Putamen (tissue), 1 donor: ENCODE measurements around the gene DAB2IP.

Source experiments
- DNase-seq: peaks from one replicate; pipeline ENCODE4 v3.0.0-alpha.2; 2016; ENCODE audit warnings: low spot score

DAB2IP gene

DNA sequence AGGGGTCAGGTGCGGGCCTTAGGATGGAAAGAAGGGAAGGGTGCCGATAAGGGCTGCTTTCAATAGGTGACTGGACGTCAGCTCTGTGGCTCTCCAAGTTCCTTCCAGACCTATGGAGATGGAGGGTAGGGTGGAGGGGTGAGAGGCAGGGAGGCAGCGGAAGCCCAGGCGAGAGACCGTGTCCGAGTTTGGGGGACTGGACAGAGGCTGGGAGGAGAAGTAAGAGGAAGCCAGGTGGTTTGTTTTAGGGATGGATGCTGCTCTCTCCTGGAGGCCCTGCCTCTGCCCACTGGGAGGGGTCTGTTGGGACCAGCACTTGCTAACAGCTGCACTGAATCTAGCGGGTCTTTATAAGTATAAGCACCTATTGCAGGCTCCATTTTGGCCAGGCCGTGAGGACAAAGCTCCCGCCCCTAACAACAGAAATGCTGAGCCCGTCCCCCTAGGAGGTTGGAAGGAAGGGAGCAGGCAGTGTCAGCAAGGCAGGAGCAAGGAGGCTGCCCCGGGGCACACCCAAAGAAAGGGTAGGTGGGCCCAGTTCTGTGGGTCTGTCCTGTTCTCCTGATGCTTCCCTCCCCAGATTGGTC is 167.5 kb downstream of the DAB2IP start:
- DNase-seq: no peak

GRCh38 chr9:121819428-121820231 is 168.2 kb downstream of the DAB2IP start:
- no peak for DNase-seq

DNA sequence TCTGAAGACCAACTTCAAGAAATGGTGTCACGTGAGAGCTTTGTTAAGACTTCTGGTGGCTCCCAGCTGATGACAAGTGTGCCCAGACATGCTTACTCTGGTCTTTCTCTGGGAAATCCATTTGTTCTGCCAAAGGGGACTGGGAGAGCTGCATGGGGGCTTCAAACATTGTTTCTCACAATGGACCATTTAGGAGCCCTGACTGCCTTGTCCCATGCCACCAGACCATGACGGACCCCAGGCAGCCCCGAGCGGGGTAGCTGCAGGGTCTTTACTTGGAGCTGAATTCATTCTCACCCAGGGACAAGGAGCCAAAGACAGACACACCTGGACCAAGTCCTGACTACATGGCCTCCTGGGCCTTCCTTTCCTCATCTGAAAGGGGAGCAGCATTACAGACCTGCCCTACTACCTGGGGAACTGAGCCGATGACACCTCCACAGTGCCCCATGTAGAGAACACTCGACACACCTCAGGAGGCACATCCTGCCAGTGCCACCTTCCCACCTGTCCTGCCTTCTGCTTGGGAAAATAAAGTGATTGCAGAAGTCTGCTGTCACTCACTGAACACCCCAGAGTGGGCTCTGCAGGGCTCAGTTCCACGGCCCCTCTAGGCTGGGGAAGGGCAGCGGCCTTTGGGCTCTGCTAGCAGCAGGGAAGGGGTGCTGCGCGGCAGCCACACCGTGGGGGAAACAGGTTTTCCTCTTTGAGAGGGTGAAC is 169.0 kb downstream of the DAB2IP start:
- no peak for DNase-seq

GRCh38 chr9:121821326-121821725 is 169.9 kb downstream of the DAB2IP start:
- DNase-seq: no peak

DNA sequence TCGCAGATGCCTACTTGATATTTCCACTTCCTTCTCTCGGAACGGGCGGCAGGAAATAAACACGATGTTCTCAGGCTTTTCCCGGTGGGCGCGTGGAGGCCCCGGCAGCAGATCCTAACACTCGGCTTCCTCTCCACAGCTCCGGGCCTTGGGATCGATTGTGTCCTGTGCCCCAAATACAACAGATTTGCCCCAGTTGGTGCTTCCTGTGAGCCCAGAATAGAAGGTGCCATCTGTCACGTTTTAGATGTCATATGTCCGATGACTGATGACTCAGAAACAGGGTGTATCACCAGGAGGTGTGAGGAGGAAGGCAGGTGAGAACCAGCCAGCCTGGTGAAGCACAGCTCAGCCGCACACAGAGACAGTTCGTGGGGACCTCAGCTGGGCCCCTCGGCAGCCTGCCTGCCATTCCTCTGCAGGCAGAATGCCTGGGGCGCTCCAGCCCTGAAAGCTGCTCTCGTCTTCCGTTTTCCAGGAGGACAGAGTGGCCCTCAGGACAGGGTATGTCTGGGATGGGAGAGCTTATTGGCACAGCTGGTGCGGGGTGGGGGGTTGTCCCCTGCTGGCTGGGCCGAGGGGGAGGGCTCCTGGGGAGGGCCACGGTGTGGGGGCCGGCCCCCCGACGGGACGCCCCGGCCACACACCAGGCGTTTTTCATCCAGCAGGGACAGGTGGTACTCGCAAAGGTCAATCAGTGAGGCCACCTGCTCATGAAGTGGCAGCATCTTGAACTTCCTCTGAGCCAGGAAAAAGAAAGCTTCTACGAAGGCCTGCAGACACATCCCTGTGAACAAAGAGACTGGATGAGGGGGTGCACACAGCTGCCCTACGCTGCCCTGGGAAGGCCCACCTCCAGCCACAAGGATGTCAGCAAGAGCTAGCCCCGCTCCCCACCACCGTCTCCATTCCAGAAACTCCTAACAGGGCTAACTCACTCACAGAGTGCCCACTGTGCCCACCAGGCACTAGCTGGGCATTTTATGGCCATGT is 171.0 kb downstream of the DAB2IP start:
- DNase-seq: no peak

DNA sequence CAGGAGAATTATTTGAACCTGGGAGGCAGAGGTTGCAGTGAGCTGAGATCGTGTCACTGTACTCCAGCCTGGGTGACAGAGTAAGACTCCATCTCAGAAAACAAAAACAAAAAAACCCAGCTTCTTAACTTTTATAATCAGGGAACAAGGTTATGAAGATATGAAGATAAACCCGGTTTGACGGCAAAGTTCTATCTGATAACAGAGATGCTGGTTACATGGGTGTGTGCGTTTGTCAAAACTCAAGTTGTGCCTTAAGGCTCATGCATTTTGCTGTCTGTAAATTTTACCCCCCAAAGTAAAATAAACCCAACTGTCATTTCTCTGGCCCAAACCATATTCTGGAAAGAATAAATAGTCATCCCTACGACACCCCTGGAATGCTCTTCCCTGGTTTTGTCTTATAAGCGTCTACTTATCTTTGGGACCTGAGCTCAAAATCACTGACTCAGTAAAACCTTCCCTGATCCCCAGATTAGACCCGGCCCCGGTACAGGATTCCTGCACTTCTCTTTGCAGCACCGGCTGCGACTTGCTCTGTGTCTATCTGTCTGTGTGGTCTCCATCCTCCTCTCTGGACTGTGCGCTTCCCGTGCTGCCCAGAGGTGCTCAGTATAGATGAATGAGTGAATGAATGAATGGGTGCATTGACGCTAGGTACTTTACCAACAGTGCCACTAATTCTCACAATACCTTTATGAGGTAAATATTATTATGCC is 172.2 kb downstream of the DAB2IP start:
- DNase-seq: no peak

GRCh38 chr9:121824651-121825030 is 173.2 kb downstream of the DAB2IP start:
- DNase-seq: no peak

GRCh38 chr9:121825031-121825691 is 173.7 kb downstream of the DAB2IP start:
- no peak for DNase-seq

- no peak for DNase-seq
These were observed 175.3 kb downstream of the DAB2IP start for GRCh38 chr9:121826711-121827110.

GRCh38 chr9:121827251-121827967 is 176.0 kb downstream of the DAB2IP start:
- no peak for DNase-seq

- no peak for DNase-seq
These were observed 179.2 kb downstream of the DAB2IP start for GRCh38 chr9:121830441-121831140.

- DNase-seq: no peak
These were observed 180.4 kb downstream of the DAB2IP start for GRCh38 chr9:121831869-121832268.

DNA sequence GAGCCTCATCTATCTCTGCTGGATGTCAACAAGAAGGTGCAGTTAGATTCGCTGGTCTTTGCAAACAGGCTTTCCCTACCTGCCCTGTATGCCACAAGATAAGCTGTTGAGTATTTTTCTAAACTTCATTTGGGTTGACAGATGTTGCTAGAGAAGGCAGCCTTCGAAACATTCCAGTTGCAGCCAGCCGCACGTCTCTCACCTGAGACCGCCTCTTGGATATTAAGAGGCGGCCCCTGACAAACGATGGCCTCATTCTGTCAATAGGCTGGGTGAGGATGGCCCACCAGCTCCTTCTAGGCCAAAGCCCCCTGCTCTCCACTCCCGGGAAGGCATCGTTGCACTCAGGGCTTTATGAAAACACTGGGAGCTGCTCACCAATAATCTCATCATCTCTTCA is 181.6 kb downstream of the DAB2IP start:
- DNase-seq: no peak
